NCI-H446 (cell line): ENCODE results near the gene KRTAP10-12.

Experiments used
- DNase-seq, 2 experiments: peaks; one replicate each; lab custom pipeline; 2025; lab: John Stamatoyannopoulos, UW

The KRTAP10-12 gene

GRCh38 chr21:44734026-44734745 lies 37.2 kb downstream of the KRTAP10-12 start:
- DNase-seq: no peak

- no peak for DNase-seq
Observed at GRCh38 chr21:44734841-44735240, 37.9 kb downstream of the KRTAP10-12 start.

GRCh38 chr21:44735821-44736220 lies 38.8 kb downstream of the KRTAP10-12 start:
- no peak for DNase-seq

GRCh38 chr21:44736291-44737004 lies 39.5 kb downstream of the KRTAP10-12 start:
- peak in 1 of 2 experiments; percentile 21 for DNase-seq

GRCh38 chr21:44737706-44738354 lies 40.9 kb downstream of the KRTAP10-12 start:
- DNase-seq: no peak

GRCh38 chr21:44738621-44739020 lies 41.6 kb downstream of the KRTAP10-12 start:
- DNase-seq: no peak

- no peak for DNase-seq
Observed at GRCh38 chr21:44739316-44739715, 42.3 kb downstream of the KRTAP10-12 start.

GRCh38 chr21:44740742-44741141 lies 43.8 kb downstream of the KRTAP10-12 start:
- DNase-seq: no peak

GRCh38 chr21:44741921-44742320 lies 44.9 kb downstream of the KRTAP10-12 start:
- no peak for DNase-seq

GRCh38 chr21:44742418-44743153 lies 45.6 kb downstream of the KRTAP10-12 start:
- peak in 1 of 2 experiments; percentile 18 for DNase-seq
